Activated CD4-positive, CD25-positive, alpha-beta regulatory T cell treated with anti-CD3 and anti-CD28 coated beads, Interleukin-2, amount 50 U/mL, for 72 hours (primary cell): ENCODE results near the gene SLC22A5.
A peak's percentile ranks its signal among the peaks of the same experiment; 100 is the strongest.

Experiments
- DNase-seq: peaks from one replicate; pipeline ENCODE4 v3.0.0; 2021

The SLC22A5 gene

GRCh38 chr5:132368186-132368585 is 1.3 kb upstream of the SLC22A5 start:
- no peak for DNase-seq

GRCh38 chr5:132369007-132369473 is 470 bp upstream of the SLC22A5 start:
- DNase-seq, result no peak

- DNase-seq, result no peak
Observed at GRCh38 chr5:132370181-132370970, 866 bp downstream of the SLC22A5 start.

GRCh38 chr5:132370971-132371602 is 1.6 kb downstream of the SLC22A5 start:
- no peak for DNase-seq

GRCh38 chr5:132371603-132371994 is 2.1 kb downstream of the SLC22A5 start:
- DNase-seq, result no peak

- DNase-seq, result no peak
Observed at GRCh38 chr5:132372127-132372526, 2.6 kb downstream of the SLC22A5 start.

- DNase-seq, result no peak
Observed at GRCh38 chr5:132372542-132372941, 3.0 kb downstream of the SLC22A5 start.

GRCh38 chr5:132375957-132376356 is 6.4 kb downstream of the SLC22A5 start:
- DNase-seq, result no peak

- no peak for DNase-seq
Observed at GRCh38 chr5:132376694-132377641, 7.5 kb downstream of the SLC22A5 start.

GRCh38 chr5:132377738-132378137 is 8.2 kb downstream of the SLC22A5 start:
- DNase-seq, result no peak

GRCh38 chr5:132378580-132378979 is 9.1 kb downstream of the SLC22A5 start:
- DNase-seq, result no peak

GRCh38 chr5:132380047-132380446 is 10.5 kb downstream of the SLC22A5 start:
- DNase-seq, result no peak

GRCh38 chr5:132380741-132381140 is 11.2 kb downstream of the SLC22A5 start:
- no peak for DNase-seq

- no peak for DNase-seq
Observed at GRCh38 chr5:132381614-132382013, 12.1 kb downstream of the SLC22A5 start.

GRCh38 chr5:132383261-132383660 is 13.8 kb downstream of the SLC22A5 start:
- no peak for DNase-seq

- DNase-seq, result no peak
Observed at GRCh38 chr5:132383984-132384383, 14.5 kb downstream of the SLC22A5 start.

GRCh38 chr5:132384506-132385050 is 15.1 kb downstream of the SLC22A5 start:
- DNase-seq, result no peak

- peak; percentile 44 for DNase-seq
Observed at GRCh38 chr5:132385326-132386105, 16.0 kb downstream of the SLC22A5 start.

GRCh38 chr5:132386644-132387286 is 17.3 kb downstream of the SLC22A5 start:
- peak; percentile 68 for DNase-seq

GRCh38 chr5:132387640-132388117 is 18.2 kb downstream of the SLC22A5 start:
- DNase-seq, result no peak
